Nephron progenitor cell (in vitro differentiated cells): ENCODE measurements around the gene TLL1.

Experiments used
- DNase-seq: peaks from one replicate; pipeline ENCODE4 v3.0.0; 2021
- H3K27ac Mint-ChIP-seq: 2 replicates; pipeline ENCODE4 v1.8.0; 2021; ENCODE audit warnings: mild to moderate bottlenecking, moderate library complexity, mixed read lengths
- H3K27me3 Mint-ChIP-seq: 2 replicates; pipeline ENCODE4 v1.8.0; 2021; ENCODE audit warnings: mild to moderate bottlenecking, low read depth, mixed read lengths; ENCODE audit not compliant: poor library complexity
- H3K36me3 Mint-ChIP-seq: 2 replicates; pipeline ENCODE4 v1.8.0; 2021; ENCODE audit warnings: low read depth, mixed read lengths
- H3K4me1 Mint-ChIP-seq: 2 replicates; pipeline ENCODE4 v1.8.0; 2021; ENCODE audit warnings: mixed read lengths
- H3K4me3 Mint-ChIP-seq: 2 replicates; pipeline ENCODE4 v1.8.0; 2021; ENCODE audit warnings: mild to moderate bottlenecking, moderate library complexity, mixed read lengths
- H3K9me3 Mint-ChIP-seq: 2 replicates; pipeline ENCODE4 v1.8.0; 2021; ENCODE audit warnings: mild to moderate bottlenecking, moderate library complexity, mixed read lengths
- TF ChIP-seq, protein P1 (sequence below): fragments of 200-600 bp; sonication (generic); IDR thresholded peaks from 2 replicates; pipeline ENCODE4 v1.5.0; 2021; ENCODE audit warnings: antibody characterized with exemption

TLL1 gene

DNA sequence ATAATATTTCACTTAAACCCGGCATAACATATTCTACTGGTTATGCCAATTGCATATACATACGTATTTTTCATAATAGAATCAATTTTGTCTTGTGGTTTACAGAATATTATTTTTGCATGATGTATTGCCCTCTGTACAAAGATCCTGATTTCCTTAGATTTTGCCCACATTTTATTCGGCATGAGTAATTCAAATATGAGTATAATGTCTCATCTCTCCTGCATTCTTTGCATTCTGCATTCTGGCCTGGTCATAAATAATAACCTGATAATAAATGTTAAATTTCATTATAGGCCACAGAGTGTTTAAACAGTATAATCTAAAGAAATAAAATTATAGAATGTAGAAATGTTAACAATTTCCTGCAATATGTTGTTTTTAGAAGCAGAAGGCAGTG is 205.3 kb downstream of the TLL1 start:
- TF ChIP-seq, protein P1, sequence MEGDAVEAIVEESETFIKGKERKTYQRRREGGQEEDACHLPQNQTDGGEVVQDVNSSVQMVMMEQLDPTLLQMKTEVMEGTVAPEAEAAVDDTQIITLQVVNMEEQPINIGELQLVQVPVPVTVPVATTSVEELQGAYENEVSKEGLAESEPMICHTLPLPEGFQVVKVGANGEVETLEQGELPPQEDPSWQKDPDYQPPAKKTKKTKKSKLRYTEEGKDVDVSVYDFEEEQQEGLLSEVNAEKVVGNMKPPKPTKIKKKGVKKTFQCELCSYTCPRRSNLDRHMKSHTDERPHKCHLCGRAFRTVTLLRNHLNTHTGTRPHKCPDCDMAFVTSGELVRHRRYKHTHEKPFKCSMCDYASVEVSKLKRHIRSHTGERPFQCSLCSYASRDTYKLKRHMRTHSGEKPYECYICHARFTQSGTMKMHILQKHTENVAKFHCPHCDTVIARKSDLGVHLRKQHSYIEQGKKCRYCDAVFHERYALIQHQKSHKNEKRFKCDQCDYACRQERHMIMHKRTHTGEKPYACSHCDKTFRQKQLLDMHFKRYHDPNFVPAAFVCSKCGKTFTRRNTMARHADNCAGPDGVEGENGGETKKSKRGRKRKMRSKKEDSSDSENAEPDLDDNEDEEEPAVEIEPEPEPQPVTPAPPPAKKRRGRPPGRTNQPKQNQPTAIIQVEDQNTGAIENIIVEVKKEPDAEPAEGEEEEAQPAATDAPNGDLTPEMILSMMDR, result no peak
- Mint-ChIP-seq H3K4me1 (no peaks in the 10 kb centered on the region), H3K36me3 (no peaks in the 10 kb centered on the region), H3K27ac (no peak overlapping the region), H3K4me3 (no peak overlapping the region), H3K9me3 (no peaks in the 10 kb centered on the region), H3K27me3 (no peaks in the 10 kb centered on the region)
- DNase-seq, result no peak

DNA sequence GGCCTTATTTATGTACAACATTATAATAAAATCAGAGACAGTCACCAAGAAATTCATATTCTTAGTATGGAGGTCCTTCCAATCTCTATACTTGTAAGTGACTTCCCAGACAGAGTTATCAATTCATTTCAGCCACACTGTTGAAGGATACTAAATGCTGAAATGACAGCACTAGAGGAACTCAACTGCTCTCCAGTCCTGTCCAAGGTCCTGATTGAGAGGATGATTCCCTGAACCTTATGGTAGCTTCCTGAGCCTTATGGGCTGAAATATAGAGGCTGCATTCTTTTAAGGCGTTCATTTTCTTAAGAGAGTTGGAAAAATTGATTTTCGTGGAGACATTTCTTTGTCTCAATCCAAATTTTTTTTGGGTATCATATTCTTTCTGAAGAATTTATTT is 205.9 kb downstream of the TLL1 start:
- no peak overlapping the region for H3K4me3 Mint-ChIP-seq
- peaks cover 1% of the 10 kb centered on the region for H3K27me3 Mint-ChIP-seq
- TF ChIP-seq, protein P1, result no peak
- no peaks in the 10 kb centered on the region for H3K9me3 Mint-ChIP-seq
- no peaks in the 10 kb centered on the region for H3K36me3 Mint-ChIP-seq
- H3K27ac Mint-ChIP-seq, result no peak overlapping the region
- no peak for DNase-seq
- no peaks in the 10 kb centered on the region for H3K4me1 Mint-ChIP-seq

DNA sequence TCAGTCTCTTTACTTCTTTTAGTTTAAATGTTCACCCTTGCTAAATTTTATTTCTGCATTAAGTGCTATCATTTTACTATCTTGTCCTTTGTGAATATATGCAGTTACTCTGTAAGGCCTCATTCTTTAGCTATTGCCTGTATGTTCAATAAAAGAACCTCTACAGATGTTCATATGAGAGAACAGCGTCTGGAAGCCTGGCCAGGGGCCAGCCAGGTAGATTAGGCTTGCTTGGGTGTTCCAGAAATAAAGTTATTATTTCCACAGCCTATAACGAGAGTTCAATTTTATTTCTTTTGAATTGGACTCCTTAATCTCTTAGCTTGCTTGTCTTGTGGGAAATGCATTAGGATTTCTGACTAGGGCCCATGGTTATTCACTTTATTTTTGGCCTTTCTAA is 214.5 kb downstream of the TLL1 start:
- Mint-ChIP-seq H3K27me3 (peaks cover 2% of the 10 kb centered on the region), H3K4me1 (no peaks in the 10 kb centered on the region), H3K4me3 (no peak overlapping the region), H3K9me3 (no peaks in the 10 kb centered on the region), H3K36me3 (no peaks in the 10 kb centered on the region), H3K27ac (no peak overlapping the region)
- TF ChIP-seq, protein P1, result no peak
- DNase-seq, result no peak

DNA sequence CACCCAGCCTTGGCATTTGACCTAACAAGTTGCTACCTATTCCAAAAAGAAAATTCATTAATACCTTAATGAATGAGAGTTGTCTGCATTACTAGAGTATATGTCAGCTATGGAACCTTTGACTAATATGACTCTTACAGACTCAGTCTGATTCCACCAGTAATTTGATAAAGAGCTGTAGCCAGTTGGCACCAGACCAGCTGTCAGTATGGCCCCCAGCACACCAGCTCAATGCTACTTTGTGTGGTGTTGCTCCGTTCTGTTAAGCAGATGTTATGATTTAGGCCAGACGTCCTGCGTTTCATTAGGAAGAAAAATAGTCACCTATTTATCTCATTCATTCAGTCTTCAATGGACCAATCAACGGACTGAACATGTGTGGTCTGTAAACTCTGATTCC is 215.5 kb downstream of the TLL1 start:
- no peak for DNase-seq
- H3K27me3 Mint-ChIP-seq, result peaks cover 5% of the 10 kb centered on the region
- H3K4me3 Mint-ChIP-seq, result no peak overlapping the region
- no peaks in the 10 kb centered on the region for H3K4me1 Mint-ChIP-seq
- TF ChIP-seq, protein P1, result no peak
- no peaks in the 10 kb centered on the region for H3K36me3 Mint-ChIP-seq
- H3K27ac Mint-ChIP-seq, result no peak overlapping the region
- no peaks in the 10 kb centered on the region for H3K9me3 Mint-ChIP-seq

DNA sequence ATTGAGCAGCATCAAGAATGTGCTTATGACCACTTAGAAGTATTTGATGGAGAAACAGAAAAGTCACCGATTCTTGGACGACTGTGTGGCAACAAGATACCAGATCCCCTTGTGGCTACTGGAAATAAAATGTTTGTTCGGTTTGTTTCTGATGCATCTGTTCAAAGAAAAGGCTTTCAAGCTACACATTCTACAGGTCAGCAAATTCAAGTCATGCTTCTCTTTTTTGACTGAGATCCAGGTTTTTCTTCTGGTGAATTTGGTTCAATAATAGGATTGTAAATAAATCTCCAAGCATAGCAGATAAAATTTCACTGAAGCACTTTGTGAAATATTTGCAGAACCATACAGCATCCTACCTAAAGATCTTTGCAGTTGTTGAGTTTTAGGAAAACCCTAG is 218.1 kb downstream of the TLL1 start:
- H3K4me1 Mint-ChIP-seq, result no peaks in the 10 kb centered on the region
- no peak for DNase-seq

DNA sequence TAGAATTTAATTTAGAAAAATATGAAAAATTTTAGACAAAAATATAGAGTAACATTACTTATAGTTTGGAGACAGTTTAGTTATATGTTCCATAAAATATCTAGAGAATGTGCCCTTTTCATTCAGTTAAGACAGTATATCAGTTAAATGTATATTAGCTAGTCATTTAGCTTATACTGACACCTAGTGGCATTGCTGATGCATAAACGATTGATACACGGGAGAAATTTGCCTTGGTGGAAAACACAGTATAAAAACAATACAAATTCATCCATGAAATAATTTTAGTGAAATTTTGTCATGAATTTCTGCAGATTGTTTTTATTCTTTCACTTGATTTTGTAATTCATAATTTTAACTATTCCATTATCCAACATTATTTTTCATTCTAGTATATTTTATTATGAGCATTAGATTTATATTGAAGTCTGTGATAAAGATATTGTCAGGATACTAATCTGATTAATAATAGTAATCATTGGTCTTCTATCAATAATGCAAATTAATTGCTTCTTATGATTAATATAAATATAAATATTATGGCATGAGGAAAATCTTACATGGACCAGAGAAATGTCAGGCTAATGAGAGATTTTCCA is 219.0 kb downstream of the TLL1 start:
- Mint-ChIP-seq H3K27me3 (peaks cover 6% of the 10 kb centered on the region), H3K4me1 (no peaks in the 10 kb centered on the region), H3K36me3 (no peaks in the 10 kb centered on the region), H3K9me3 (no peaks in the 10 kb centered on the region), H3K27ac (no peak overlapping the region), H3K4me3 (no peak overlapping the region)
- TF ChIP-seq, protein P1, result peak; percentile 85
- no peak for DNase-seq

More for the DNA sequence above, 218.1 kb downstream of the TLL1 start:
- peaks cover 4% of the 10 kb centered on the region for H3K27me3 Mint-ChIP-seq
- TF ChIP-seq, protein P1, result no peak
- H3K9me3 Mint-ChIP-seq, result no peaks in the 10 kb centered on the region
- H3K36me3 Mint-ChIP-seq, result no peaks in the 10 kb centered on the region
- H3K27ac Mint-ChIP-seq, result no peak overlapping the region
- no peak overlapping the region for H3K4me3 Mint-ChIP-seq
